Choroid plexus epithelial cell (primary cell): Measurements from ENCODE around the gene EIF3A.

Source experiments
- DNase-seq: peaks from one replicate; pipeline ENCODE4 v3.0.0-alpha.2; 2010; ENCODE audit warnings: low read depth
- H3K4me3 ChIP-seq: 2 replicates; pipeline ENCODE4 v1.5.1; 2011; ENCODE audit warnings: low read depth, mild to moderate bottlenecking, control low read depth, low read length, moderate library complexity
- TF ChIP-seq, protein P1 (sequence below): conservative IDR thresholded peaks from 2 replicates; pipeline ENCODE4 v1.5.1; 2011; ENCODE audit warnings: low read depth, mild to moderate bottlenecking, control low read depth, inconsistent platforms, low read length, moderate library complexity

EIF3A gene

DNA sequence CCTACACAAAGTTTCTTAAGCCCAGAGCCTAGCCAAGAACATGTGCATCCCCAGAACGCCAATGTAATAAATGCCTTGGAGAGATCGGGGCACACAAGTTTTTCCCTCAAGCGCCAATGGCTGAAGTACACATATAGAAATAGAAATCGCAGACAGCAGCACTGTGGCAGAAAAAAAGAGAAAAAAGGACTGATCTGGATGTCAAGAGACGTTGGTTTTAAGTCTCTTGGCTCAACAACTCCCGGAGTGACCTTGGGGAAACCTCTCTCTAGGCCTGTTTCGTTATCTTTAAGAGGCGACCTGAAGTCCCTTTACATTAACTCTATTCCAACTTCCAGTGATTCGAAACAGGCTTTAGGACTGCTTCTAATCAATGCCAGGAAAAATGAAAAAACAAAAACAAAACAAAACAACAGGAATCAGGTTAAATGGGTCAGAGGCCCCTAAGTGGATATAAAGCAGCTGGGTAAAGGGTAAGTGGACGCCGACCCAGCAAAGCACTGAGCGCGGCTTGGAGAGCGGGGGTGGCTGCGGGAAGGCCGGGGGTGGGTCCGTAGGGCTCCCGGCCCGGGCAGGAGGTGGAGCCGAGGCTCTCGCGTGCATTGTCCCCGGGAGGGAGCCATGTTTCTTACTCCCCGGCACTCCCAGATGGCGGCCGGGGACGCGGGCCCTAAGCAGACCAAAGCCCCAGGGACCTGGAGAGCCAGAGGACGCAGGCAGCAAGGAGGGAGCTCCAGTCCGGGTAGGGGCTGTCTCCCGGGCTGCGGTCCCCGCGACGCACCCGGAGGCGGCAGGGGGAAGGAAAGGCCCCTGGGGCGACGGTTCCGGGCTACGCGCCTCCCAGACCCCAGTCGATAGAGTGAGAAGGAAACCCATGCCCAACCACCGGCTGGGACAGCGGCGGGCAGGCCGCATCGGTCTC lies 757 bp downstream of the EIF3A start:
- peak; percentile 84 for DNase-seq
- TF ChIP-seq, protein P1, sequence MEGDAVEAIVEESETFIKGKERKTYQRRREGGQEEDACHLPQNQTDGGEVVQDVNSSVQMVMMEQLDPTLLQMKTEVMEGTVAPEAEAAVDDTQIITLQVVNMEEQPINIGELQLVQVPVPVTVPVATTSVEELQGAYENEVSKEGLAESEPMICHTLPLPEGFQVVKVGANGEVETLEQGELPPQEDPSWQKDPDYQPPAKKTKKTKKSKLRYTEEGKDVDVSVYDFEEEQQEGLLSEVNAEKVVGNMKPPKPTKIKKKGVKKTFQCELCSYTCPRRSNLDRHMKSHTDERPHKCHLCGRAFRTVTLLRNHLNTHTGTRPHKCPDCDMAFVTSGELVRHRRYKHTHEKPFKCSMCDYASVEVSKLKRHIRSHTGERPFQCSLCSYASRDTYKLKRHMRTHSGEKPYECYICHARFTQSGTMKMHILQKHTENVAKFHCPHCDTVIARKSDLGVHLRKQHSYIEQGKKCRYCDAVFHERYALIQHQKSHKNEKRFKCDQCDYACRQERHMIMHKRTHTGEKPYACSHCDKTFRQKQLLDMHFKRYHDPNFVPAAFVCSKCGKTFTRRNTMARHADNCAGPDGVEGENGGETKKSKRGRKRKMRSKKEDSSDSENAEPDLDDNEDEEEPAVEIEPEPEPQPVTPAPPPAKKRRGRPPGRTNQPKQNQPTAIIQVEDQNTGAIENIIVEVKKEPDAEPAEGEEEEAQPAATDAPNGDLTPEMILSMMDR = no peak
- H3K4me3 ChIP-seq = peak overlapping the region; percentile 98

DNA sequence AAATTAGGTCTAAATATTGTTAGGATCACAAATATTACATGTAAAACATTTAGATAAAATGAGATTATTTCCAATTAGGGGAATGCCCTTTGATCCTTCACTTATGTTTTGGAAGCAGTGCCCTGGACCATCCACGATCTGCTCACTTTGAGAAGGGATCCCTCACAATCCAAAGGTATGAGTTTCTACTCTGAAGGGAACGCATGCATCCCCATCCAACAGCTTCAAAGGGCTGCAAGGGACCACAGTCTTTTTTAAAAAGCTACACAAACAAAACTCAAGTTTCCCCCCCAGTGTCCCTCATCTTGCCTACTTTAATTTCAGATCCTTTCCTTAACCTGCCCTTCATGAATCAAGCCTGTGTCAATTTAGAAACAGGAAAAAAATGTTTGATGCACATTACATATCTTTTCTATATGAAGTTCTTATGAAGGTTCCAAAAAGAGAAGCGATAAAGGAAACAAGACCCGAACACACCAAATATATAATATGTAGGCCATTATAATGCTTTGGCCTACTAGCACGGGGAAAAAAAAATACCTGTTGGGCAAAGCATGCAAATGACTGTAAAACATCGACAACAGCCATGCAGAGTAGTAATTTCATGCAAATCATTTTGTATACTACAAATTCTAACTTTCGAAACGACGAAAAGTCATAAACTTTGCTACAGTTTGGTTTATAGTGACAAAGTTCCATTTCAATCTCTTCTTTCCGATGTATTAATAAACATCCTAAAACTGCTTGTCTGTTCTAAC lies 2.0 kb downstream of the EIF3A start:
- peak overlapping the region; percentile 98 for H3K4me3 ChIP-seq
- TF ChIP-seq, protein P1 = no peak
- DNase-seq = no peak

DNA sequence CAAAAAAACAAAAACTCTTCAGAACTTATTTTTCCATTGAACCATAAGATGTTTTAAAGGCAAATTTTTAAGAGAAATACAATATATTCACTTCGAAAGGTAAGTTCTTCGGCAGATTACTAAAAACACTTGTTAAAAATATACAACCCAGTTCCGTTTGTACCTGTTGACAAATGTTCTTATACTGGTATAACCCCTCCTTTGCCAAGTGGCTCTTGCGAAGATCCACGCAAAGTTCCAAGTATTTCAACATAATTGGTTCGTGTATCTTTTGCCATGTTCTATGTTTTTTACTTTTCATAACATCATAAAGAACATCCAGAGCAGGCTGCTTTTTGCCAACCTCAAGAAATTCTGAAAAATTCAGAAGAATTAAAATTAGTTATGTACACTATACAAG lies 7.0 kb downstream of the EIF3A start:
- H3K4me3 ChIP-seq = no peak overlapping the region
- no peak for DNase-seq
- TF ChIP-seq, protein P1 = no peak

DNA sequence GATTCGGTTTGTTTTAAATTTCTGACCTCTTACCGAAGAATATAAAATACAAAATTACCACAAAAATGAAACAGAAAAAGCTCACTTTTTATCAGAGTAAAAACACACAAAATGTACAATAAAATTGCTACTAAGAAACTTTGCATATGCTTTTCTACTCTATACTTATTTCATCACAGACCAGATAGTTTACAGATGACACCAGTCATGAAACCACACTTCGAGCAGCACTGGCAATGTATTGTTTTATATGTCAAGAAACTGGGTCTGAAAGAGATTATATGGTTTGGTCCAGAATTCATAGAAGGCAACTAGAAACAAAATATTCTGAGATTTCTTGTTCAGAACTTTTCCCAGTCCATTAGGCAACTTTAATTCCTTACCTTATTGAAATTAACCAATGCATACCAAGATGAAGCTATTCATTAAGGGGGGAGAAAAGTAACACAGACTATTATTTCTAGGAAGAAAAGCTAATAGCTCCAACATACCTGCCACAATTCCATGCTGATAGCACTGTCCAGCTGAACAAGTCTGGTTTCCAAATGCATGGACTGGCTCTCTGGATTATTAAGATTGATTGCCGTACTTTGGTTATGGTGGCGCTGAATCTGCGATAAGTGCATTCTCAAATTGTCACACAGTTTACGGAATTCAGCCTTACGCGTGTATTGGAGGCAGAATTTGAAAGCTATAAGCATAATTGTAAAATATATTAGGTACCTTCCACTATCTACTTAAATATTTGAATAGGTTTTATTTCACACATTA lies 10.0 kb downstream of the EIF3A start:
- no peak overlapping the region for H3K4me3 ChIP-seq
- TF ChIP-seq, protein P1 = no peak
- no peak for DNase-seq

DNA sequence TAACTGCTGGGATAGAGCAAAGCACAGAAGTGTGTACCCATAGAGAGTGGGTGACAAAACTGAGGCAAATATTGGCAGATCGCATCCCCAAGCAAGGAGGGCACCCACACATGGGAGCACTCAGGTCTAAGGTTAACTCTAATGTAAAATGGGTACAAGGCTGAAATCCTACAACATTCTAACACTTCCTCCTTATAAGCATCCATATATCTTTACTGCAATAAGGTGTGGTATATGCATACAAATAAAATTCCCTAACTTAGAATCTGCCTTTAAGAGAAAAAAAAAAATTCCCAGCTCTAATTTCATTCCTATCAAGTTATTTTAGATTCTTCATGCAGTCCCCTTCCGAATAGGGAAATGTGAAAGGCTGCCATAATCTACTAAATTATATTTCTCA lies 18.7 kb downstream of the EIF3A start:
- TF ChIP-seq, protein P1 = no peak
- no peak overlapping the region for H3K4me3 ChIP-seq
- DNase-seq = no peak

DNA sequence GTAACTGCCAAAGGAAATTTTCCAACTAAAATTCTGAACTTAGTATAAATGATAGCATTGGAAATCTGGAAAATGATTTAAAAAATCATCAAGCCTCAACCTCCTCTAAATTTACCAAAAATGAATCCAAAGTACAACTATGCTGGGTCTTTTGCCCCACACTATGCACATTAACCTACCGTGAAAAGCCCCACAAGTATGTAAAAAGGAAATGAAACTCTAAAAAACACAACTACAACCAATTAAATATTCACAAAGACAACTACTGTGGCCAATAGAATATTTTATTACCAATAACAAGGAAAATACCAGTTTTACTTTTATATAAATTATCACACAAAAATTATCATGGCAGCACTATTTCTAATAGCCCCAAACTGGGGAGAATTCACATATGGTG lies 19.3 kb downstream of the EIF3A start:
- no peak overlapping the region for H3K4me3 ChIP-seq
- TF ChIP-seq, protein P1 = no peak
- DNase-seq = no peak
